Measurements from ENCODE around the gene NPTX2. TPM values are rescaled to one million over a fixed set of nuclear protein-coding genes. Genes with fewer than 3 reads are reported as not detected.

The NPTX2 gene
- total RNA-seq, 2 experiments from 2014 or later, result not detected

DNA sequence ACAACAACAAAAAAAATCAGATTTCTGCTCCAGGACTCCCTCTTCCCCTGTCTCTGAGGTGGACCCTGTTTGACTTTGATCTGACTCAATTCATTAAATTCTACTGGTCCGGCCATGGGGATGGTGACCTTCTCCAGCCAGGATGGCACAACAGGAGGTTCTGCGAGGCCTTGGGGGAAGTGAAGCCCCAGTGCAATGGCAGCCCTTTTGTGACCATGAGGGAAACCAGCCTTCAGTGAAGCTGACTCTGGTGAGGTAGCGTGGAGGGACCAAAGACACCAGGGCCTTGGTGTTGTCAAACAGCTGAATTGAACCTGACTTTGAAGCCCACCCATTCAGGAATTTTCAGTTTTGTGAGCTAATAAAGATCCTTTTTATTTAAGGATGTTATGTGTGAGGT is 44.5 kb downstream of the NPTX2 start:
- ATAC-seq, result no peak
- intact Hi-C loops (cut with DNase I, micrococcal nuclease), result no loop called here
- H3K27ac Mint-ChIP-seq, result no peak overlapping the region
- H3K36me3 Mint-ChIP-seq (ENCODE audit: low read depth), result no peaks in the 10 kb centered on the region
- H3K4me1 Mint-ChIP-seq, result no peaks in the 10 kb centered on the region
- DNase-seq, result no peak
- no peaks in the 10 kb centered on the region for H3K9me3 Mint-ChIP-seq (ENCODE audit: low read depth)
- ChIA-PET POLR2A (no interaction called here), CTCF (interaction anchor here (1.1 kb wide), 1 partner anchor 11 kb away, joined by 4 read pairs; no protein-coding TSS in a partner anchor)
- H3K27me3 Mint-ChIP-seq, result peaks cover 2% of the 10 kb centered on the region
- no peak overlapping the region for H3K4me3 Mint-ChIP-seq

DNA sequence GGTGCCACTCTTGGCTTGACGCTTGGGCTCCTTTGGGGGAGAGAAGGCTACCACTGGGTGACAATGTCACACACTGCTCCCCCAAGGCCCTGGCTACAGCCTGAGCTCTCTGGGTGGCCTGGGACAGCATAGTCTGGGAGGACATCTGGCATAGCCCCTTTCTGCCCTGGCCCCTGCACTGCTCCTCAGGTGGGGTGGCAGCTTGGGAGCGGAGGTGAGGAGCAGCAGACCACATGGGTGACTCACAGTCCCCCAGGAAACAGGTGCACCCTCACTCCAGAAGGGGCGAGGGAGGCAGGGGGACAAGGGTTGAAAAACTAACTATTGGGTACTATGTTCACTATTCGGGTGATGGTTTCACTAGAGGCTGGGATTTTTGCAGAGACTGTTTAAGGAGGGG is 45.2 kb downstream of the NPTX2 start:
- DNase-seq, result no peak
- Mint-ChIP-seq H3K27ac (no peak overlapping the region), H3K4me3 (no peak overlapping the region), H3K27me3 (peaks cover 2% of the 10 kb centered on the region), H3K4me1 (no peaks in the 10 kb centered on the region), H3K9me3 (ENCODE audit: low read depth) (no peaks in the 10 kb centered on the region), H3K36me3 (ENCODE audit: low read depth) (no peaks in the 10 kb centered on the region)
- POLR2A ChIA-PET, result no interaction called here
- ATAC-seq, result no peak
- CTCF ChIA-PET, result interaction anchor here (1.1 kb wide), 1 partner anchor 11 kb away, joined by 4 read pairs; no protein-coding TSS in a partner anchor
- intact Hi-C loops (cut with DNase I, micrococcal nuclease), result no loop called here

DNA sequence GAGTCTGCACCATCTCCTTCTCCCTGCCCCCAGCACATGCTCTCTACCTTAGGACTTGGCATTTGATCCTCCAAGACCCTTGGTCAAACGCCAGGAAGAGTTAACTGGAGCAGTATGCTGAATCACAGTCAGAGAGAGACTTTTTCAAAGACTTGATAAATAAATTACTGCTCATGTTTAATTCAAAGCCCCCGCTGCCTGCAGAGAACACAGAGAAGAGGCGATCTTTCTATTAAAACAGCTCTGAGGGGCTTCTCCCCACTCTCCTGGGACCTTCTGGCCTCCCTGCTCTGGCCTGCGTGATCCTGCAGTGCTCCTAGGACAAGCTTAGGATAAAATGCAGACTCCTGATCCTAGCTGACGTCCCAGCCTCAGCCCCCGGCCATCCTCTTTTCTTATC is 47.8 kb downstream of the NPTX2 start:
- DNase-seq, result no peak
- intact Hi-C loops (cut with DNase I, micrococcal nuclease), result no loop called here
- H3K27ac Mint-ChIP-seq, result no peak overlapping the region
- POLR2A ChIA-PET, result no interaction called here
- no peak for ATAC-seq
- CTCF ChIA-PET, result no interaction called here
- H3K36me3 Mint-ChIP-seq (ENCODE audit: low read depth), result no peaks in the 10 kb centered on the region
- H3K4me3 Mint-ChIP-seq, result no peak overlapping the region
- peaks cover 2% of the 10 kb centered on the region for H3K27me3 Mint-ChIP-seq
- H3K4me1 Mint-ChIP-seq, result no peaks in the 10 kb centered on the region
- H3K9me3 Mint-ChIP-seq (ENCODE audit: low read depth), result no peaks in the 10 kb centered on the region

GRCh38 chr7:98668255-98668654 is 51.2 kb downstream of the NPTX2 start:
- Mint-ChIP-seq H3K4me3 (no peak overlapping the region), H3K4me1 (no peaks in the 10 kb centered on the region), H3K36me3 (ENCODE audit: low read depth) (no peaks in the 10 kb centered on the region), H3K27me3 (peaks cover 2% of the 10 kb centered on the region), H3K9me3 (ENCODE audit: low read depth) (peaks cover 5% of the 10 kb centered on the region), H3K27ac (no peak overlapping the region)
- POLR2A ChIA-PET, result no interaction called here
- DNase-seq (no peak), ATAC-seq (no peak)
- intact Hi-C loops (cut with DNase I, micrococcal nuclease), result no loop called here
- CTCF ChIA-PET, result interaction anchor here (1.1 kb wide), 1 partner anchor 19 kb away, joined by 3 read pairs; no protein-coding TSS in a partner anchor

- no peak for ATAC-seq
- ChIA-PET POLR2A (no interaction called here), CTCF (interaction anchor here (1.1 kb wide), 1 partner anchor 18 kb away, joined by 3 read pairs; no protein-coding TSS in a partner anchor)
- Mint-ChIP-seq H3K27ac (no peak overlapping the region), H3K36me3 (ENCODE audit: low read depth) (no peaks in the 10 kb centered on the region), H3K27me3 (no peaks in the 10 kb centered on the region), H3K4me3 (no peak overlapping the region), H3K4me1 (no peaks in the 10 kb centered on the region), H3K9me3 (ENCODE audit: low read depth) (peaks cover 5% of the 10 kb centered on the region)
- intact Hi-C loops (cut with DNase I, micrococcal nuclease), result no loop called here
- DNase-seq, result no peak
These were observed 52.4 kb downstream of the NPTX2 start for GRCh38 chr7:98669329-98670000.

DNA sequence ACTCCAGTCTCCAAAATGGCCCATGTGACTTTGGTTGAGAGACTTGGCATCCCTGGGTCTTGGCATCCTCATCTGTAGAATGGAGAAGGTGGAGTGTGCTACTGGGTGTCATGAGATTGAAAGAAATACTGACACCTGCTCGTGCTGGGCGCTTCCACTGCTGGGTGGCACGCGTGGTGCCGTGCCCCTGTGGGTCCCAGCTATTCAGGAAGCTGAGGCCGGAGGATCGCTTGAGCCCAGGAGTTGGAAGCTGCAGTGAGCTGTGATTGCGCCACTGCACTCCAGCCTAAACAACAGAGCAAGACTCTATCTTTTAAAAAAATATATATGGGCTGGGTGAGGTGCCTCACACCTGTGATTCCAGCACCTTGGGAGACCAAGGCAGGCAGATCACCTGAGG is 53.1 kb downstream of the NPTX2 start:
- ATAC-seq, result no peak
- H3K27ac Mint-ChIP-seq, result no peak overlapping the region

GRCh38 chr7:98671733-98672331 is 54.7 kb downstream of the NPTX2 start:
- DNase-seq, result no peak
- Mint-ChIP-seq H3K27ac (no peak overlapping the region), H3K9me3 (ENCODE audit: low read depth) (peaks cover 5% of the 10 kb centered on the region), H3K4me3 (no peak overlapping the region), H3K36me3 (ENCODE audit: low read depth) (no peaks in the 10 kb centered on the region), H3K27me3 (no peaks in the 10 kb centered on the region), H3K4me1 (no peaks in the 10 kb centered on the region)
- CTCF ChIA-PET, result no interaction called here
- ATAC-seq, result no peak
- intact Hi-C loops (cut with DNase I, micrococcal nuclease), result no loop called here
- POLR2A ChIA-PET, result no interaction called here

More for the DNA sequence above, 53.1 kb downstream of the NPTX2 start:
- DNase-seq, result no peak
- intact Hi-C loops (cut with DNase I, micrococcal nuclease), result no loop called here
- no peaks in the 10 kb centered on the region for H3K4me1 Mint-ChIP-seq
- ChIA-PET CTCF (no interaction called here), POLR2A (no interaction called here)
- H3K27me3 Mint-ChIP-seq, result no peaks in the 10 kb centered on the region
- peaks cover 5% of the 10 kb centered on the region for H3K9me3 Mint-ChIP-seq (ENCODE audit: low read depth)
- H3K36me3 Mint-ChIP-seq (ENCODE audit: low read depth), result no peaks in the 10 kb centered on the region
- H3K4me3 Mint-ChIP-seq, result no peak overlapping the region

DNA sequence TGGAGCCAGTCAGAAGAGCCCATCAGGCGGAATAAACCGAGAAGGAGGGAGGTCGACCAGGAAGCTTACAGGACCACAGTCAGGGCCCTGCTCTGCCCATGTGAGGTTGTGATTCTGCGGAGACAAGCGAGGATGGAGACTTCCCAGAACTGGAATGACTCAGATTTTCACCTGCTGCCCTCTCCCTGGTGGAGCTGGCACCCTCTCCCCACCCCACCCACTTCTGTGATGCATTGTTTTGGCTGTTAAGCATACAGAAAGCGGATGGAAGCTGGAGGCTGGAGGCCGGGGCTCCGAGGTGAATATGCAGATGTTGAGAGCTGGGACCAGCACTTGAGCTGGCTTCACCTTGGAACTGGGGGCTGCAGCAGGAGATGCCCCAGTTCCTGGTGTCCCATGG is 57.4 kb downstream of the NPTX2 start:
- no peaks in the 10 kb centered on the region for H3K4me1 Mint-ChIP-seq
- ATAC-seq (no peak), DNase-seq (no peak)
- intact Hi-C loops (cut with DNase I, micrococcal nuclease), result no loop called here
- H3K36me3 Mint-ChIP-seq (ENCODE audit: low read depth), result no peaks in the 10 kb centered on the region
- peaks cover 3% of the 10 kb centered on the region for H3K27me3 Mint-ChIP-seq
- H3K27ac Mint-ChIP-seq, result no peak overlapping the region
- ChIA-PET CTCF (interaction anchor here (0.8 kb wide), 1 partner anchor 32 kb away, joined by 3 read pairs; no protein-coding TSS in a partner anchor), POLR2A (no interaction called here)
- no peak overlapping the region for H3K4me3 Mint-ChIP-seq
- H3K9me3 Mint-ChIP-seq (ENCODE audit: low read depth), result peaks cover 9% of the 10 kb centered on the region

GRCh38 chr7:98674881-98675280 is 57.8 kb downstream of the NPTX2 start:
- no peaks in the 10 kb centered on the region for H3K4me1 Mint-ChIP-seq
- H3K36me3 Mint-ChIP-seq (ENCODE audit: low read depth), result no peaks in the 10 kb centered on the region
- POLR2A ChIA-PET, result no interaction called here
- CTCF ChIA-PET, result interaction anchor here (0.8 kb wide), 1 partner anchor 33 kb away, joined by 3 read pairs; no protein-coding TSS in a partner anchor
- H3K27me3 Mint-ChIP-seq, result peaks cover 3% of the 10 kb centered on the region
- DNase-seq, result no peak
- no peak overlapping the region for H3K27ac Mint-ChIP-seq
- H3K4me3 Mint-ChIP-seq, result no peak overlapping the region
- intact Hi-C loops (cut with DNase I, micrococcal nuclease), result no loop called here
- H3K9me3 Mint-ChIP-seq (ENCODE audit: low read depth), result peaks cover 9% of the 10 kb centered on the region
- no peak for ATAC-seq

DNA sequence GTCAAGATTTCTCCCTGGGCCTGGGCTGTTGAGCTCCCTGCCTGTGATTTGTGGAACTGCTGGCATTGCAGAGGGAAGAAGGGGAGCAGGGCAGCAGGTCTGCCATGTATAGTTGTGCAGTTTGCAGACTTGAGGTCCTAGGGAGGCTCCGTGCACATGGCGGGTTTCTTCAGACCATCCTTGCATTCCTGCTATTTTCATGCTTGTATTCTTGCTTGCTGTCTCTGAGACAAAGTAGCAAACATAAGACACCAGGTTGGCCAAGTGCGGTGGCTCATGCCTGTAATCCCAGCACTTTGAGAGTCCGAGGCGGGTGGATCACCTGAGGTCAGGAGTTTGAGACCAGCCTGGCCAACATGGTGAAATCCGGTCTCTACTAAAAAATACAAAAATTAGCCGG is 61.1 kb downstream of the NPTX2 start:
- POLR2A ChIA-PET, result no interaction called here
- intact Hi-C loops (cut with DNase I, micrococcal nuclease), result no loop called here
- no peak overlapping the region for H3K4me3 Mint-ChIP-seq
- ATAC-seq (no peak), DNase-seq (no peak)
- no peaks in the 10 kb centered on the region for H3K36me3 Mint-ChIP-seq (ENCODE audit: low read depth)
- peaks cover 11% of the 10 kb centered on the region for H3K27me3 Mint-ChIP-seq
- CTCF ChIA-PET, result interaction anchor here (0.6 kb wide), 1 partner anchor 18 kb away, joined by 4 read pairs; no protein-coding TSS in a partner anchor
- H3K9me3 Mint-ChIP-seq (ENCODE audit: low read depth), result peaks cover 4% of the 10 kb centered on the region
- no peak overlapping the region for H3K27ac Mint-ChIP-seq
- H3K4me1 Mint-ChIP-seq, result no peaks in the 10 kb centered on the region
